Measurements from ENCODE around the gene CAPN10.

CAPN10 gene

GRCh38 chr2:240575101-240575965 is 11.2 kb upstream of the CAPN10 start:
- no peak for DNase-seq

- DNase-seq, result no peak
Observed at GRCh38 chr2:240576036-240576435, 10.5 kb upstream of the CAPN10 start.

- DNase-seq, result no peak
Observed at GRCh38 chr2:240576436-240577205, 9.9 kb upstream of the CAPN10 start.

- no peak for DNase-seq
Observed at GRCh38 chr2:240577281-240578109, 9.0 kb upstream of the CAPN10 start.

- no peak for DNase-seq
Observed at GRCh38 chr2:240578110-240578450, 8.5 kb upstream of the CAPN10 start.

- DNase-seq, result no peak
Observed at GRCh38 chr2:240578488-240578887, 8.0 kb upstream of the CAPN10 start.

GRCh38 chr2:240579071-240579762 is 7.3 kb upstream of the CAPN10 start:
- DNase-seq, result no peak

GRCh38 chr2:240579771-240580614 is 6.5 kb upstream of the CAPN10 start:
- DNase-seq, result peak; percentile 91

- DNase-seq, result no peak
Observed at GRCh38 chr2:240581811-240582210, 4.7 kb upstream of the CAPN10 start.

GRCh38 chr2:240582781-240583180 is 3.8 kb upstream of the CAPN10 start:
- no peak for DNase-seq

GRCh38 chr2:240583774-240584173 is 2.8 kb upstream of the CAPN10 start:
- DNase-seq, result no peak

- peak; percentile 62 for DNase-seq
Observed at GRCh38 chr2:240584486-240585031, 2.0 kb upstream of the CAPN10 start.

- DNase-seq, result no peak
Observed at GRCh38 chr2:240585101-240585500, 1.4 kb upstream of the CAPN10 start.

- no peak for DNase-seq
Observed at GRCh38 chr2:240585681-240586197, 795 bp upstream of the CAPN10 start.

GRCh38 chr2:240586919-240587800 is 626 bp downstream of the CAPN10 start:
- DNase-seq, result peak; percentile 64

GRCh38 chr2:240588006-240588655 is 1.6 kb downstream of the CAPN10 start:
- no peak for DNase-seq

GRCh38 chr2:240588669-240589068 is 2.1 kb downstream of the CAPN10 start:
- no peak for DNase-seq

GRCh38 chr2:240589375-240589774 is 2.8 kb downstream of the CAPN10 start:
- DNase-seq, result no peak

- DNase-seq, result no peak
Observed at GRCh38 chr2:240589850-240590525, 3.5 kb downstream of the CAPN10 start.
